ENCODE measurements around the gene SRSF9.

DNA sequence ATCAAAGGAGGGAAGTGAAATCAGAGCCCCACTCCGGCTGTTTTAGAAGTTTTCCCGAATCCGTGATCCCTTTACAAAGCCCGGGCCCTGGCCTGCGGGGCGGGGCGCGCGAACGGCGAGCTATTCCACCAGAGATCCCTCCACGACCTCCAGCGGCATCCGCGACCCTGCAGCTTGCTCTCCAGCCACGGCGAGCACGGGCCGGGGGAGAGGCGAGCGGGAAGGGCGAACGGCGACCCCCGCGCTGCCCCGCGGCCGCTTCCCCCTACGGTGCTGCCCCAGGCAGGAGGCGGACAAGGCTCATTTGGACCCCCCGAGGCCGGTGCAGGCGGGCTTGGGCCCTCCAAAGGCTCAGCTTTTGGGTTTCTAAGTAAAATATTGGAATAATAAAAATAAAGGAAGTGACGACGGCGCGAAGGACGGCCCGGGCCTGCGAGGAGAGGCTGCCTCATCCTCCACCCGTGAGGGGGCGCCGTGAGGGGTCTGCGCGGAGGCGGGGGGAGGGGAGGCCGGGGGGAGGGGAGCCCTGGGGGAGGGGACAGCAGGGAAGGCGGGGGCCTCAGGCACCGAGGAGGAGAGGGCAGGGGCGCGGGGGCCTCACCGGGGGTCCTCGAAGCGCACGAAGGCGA is 613 bp downstream of the SRSF9 start:
- TF ChIP-seq MXI1 (conservative IDR thresholded peaks at IDR 0.05; ENCODE audit: poor library complexity, severe bottlenecking), result no peak
- TF ChIP-seq, protein P1, sequence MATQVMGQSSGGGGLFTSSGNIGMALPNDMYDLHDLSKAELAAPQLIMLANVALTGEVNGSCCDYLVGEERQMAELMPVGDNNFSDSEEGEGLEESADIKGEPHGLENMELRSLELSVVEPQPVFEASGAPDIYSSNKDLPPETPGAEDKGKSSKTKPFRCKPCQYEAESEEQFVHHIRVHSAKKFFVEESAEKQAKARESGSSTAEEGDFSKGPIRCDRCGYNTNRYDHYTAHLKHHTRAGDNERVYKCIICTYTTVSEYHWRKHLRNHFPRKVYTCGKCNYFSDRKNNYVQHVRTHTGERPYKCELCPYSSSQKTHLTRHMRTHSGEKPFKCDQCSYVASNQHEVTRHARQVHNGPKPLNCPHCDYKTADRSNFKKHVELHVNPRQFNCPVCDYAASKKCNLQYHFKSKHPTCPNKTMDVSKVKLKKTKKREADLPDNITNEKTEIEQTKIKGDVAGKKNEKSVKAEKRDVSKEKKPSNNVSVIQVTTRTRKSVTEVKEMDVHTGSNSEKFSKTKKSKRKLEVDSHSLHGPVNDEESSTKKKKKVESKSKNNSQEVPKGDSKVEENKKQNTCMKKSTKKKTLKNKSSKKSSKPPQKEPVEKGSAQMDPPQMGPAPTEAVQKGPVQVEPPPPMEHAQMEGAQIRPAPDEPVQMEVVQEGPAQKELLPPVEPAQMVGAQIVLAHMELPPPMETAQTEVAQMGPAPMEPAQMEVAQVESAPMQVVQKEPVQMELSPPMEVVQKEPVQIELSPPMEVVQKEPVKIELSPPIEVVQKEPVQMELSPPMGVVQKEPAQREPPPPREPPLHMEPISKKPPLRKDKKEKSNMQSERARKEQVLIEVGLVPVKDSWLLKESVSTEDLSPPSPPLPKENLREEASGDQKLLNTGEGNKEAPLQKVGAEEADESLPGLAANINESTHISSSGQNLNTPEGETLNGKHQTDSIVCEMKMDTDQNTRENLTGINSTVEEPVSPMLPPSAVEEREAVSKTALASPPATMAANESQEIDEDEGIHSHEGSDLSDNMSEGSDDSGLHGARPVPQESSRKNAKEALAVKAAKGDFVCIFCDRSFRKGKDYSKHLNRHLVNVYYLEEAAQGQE (IDR thresholded peaks at IDR 0.05; ENCODE audit: borderline replicate concordance), result no peak
- TF ChIP-seq EZH2 (IDR thresholded peaks at IDR 0.05; ENCODE audit: borderline replicate concordance, insufficient read depth, low read length, poor library complexity, severe bottlenecking), result no peak
- TF ChIP-seq, protein P2, sequence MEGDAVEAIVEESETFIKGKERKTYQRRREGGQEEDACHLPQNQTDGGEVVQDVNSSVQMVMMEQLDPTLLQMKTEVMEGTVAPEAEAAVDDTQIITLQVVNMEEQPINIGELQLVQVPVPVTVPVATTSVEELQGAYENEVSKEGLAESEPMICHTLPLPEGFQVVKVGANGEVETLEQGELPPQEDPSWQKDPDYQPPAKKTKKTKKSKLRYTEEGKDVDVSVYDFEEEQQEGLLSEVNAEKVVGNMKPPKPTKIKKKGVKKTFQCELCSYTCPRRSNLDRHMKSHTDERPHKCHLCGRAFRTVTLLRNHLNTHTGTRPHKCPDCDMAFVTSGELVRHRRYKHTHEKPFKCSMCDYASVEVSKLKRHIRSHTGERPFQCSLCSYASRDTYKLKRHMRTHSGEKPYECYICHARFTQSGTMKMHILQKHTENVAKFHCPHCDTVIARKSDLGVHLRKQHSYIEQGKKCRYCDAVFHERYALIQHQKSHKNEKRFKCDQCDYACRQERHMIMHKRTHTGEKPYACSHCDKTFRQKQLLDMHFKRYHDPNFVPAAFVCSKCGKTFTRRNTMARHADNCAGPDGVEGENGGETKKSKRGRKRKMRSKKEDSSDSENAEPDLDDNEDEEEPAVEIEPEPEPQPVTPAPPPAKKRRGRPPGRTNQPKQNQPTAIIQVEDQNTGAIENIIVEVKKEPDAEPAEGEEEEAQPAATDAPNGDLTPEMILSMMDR (IDR thresholded peaks at IDR 0.05; ENCODE audit: poor library complexity, severe bottlenecking), result no peak
- TF ChIP-seq SMC3 (conservative IDR thresholded peaks at IDR 0.05; ENCODE audit: poor library complexity), result no peak
- TF ChIP-seq RAD21 (conservative IDR thresholded peaks at IDR 0.05), result no peak
